Thyroid gland (tissue), 4 donors: ENCODE data around the gene PDZD2. TPM values are rescaled to one million over a fixed set of nuclear protein-coding genes. Genes with fewer than 3 reads are reported as not detected.
A peak's percentile ranks its signal among the peaks of the same experiment; 100 is the strongest.

Experiments
- DNase-seq, 2 donors: peaks; one replicate each; pipeline ENCODE4 v3.0.0-alpha.2; 2019
- H3K27ac ChIP-seq, 3 donors: fragments of 200-600 bp; sonication (generic); 1 replicate in 2 of 3; 2 replicates in 1 of 3; pipeline ENCODE4 v1.5.1; 2016 to 2019; ENCODE audit warnings: mild to moderate bottlenecking in 1 of 3, moderate library complexity in 1 of 3
- H3K27me3 ChIP-seq: fragments of 200-600 bp; sonication (generic); one replicate; pipeline ENCODE4 v1.5.1; 2019
- H3K36me3 ChIP-seq, 2 donors: fragments of 200-600 bp; sonication (generic); one replicate each; pipeline ENCODE4 v1.5.1; 2016 to 2019
- H3K4me1 ChIP-seq, 2 donors: fragments of 200-600 bp; sonication (generic); one replicate each; pipeline ENCODE4 v1.5.1; 2017 to 2019
- H3K4me3 ChIP-seq, 3 donors: fragments of 200-600 bp; sonication (generic); replicated peaks in 1 of 3; 1 replicate in 2 of 3; 2 replicates in 1 of 3; pipeline ENCODE4 v1.5.1; 2016; ENCODE audit warnings: mild to moderate bottlenecking in 1 of 3
- H3K9me3 ChIP-seq: fragments of 200-600 bp; sonication (generic); one replicate; pipeline ENCODE4 v1.5.1; 2017
- CTCF ChIP-seq, 6 experiments: fragments of 200-600 bp in 3 of 6; fragments of 450-650 bp in 3 of 6; sonication (generic) in 3 of 6; IDR thresholded peaks; one replicate each; pipeline ENCODE4 v1.5.1; 2016 to 2019; ENCODE audit warnings: antibody characterized with exemption in 6 of 6, mild to moderate bottlenecking in 2 of 6, inconsistent platforms in 1 of 6, moderate library complexity in 1 of 6
- POLR2A ChIP-seq, 2 donors: fragments of 450-650 bp; IDR thresholded peaks; one replicate each; pipeline ENCODE4 v1.6.1; 2017; ENCODE audit warnings: antibody characterized with exemption in 2 of 2, mild to moderate bottlenecking in 2 of 2, moderate library complexity in 1 of 2
- WGBS, 2 donors: methylation state at CpG; one replicate each; pipeline ENCODE4 v1.1.5; 2017; 5-methylcytosine and 5-hydroxymethylcytosine counted together
- intact Hi-C: fragments of 100-400 bp; cut with DNase I; formaldehyde crosslinking; loops from one replicate; pipeline ENCODE4 v1.15.1; 2023
- total RNA-seq, 4 donors: library from RNA; depleted of rRNA; stranded (reverse); fragments of >200 nt; gene quantifications; one replicate each; pipeline ENCODE4 v1.2.3, GENCODE V29; 2016

PDZD2 gene
- total RNA-seq, 4 donors from 2014 or later, result 1.8 to 4.5 (median 3.9) TPM

- 47 to 54% methylated on average over 12 to 14 of the region's 15 CpGs for WGBS, 2 donors
- H3K4me1 ChIP-seq, result peaks cover 0 to 7% of the 10 kb centered on the region in 2 donors
- peak; percentile 49 to 72 for DNase-seq
- H3K36me3 ChIP-seq, result no peaks in the 10 kb centered on the region
- no peaks in the 10 kb centered on the region for H3K9me3 ChIP-seq
- TF ChIP-seq POLR2A (IDR thresholded peaks at IDR 0.05), result no peak
- TF ChIP-seq CTCF (IDR thresholded peaks at IDR 0.05), result peak in 4 of 6 experiments; percentile 25 to 63 (median 56)
- intact Hi-C loops, result loop anchor here (2.0 kb wide), 1 partner anchor 228 kb away; no protein-coding TSS in a partner anchor
- no peaks in the 10 kb centered on the region for H3K27me3 ChIP-seq
- no peak overlapping the region for H3K27ac ChIP-seq
- no peak overlapping the region for H3K4me3 ChIP-seq
These were observed 170.3 kb downstream of the PDZD2 start for GRCh38 chr5:31809050-31809870.

GRCh38 chr5:31811210-31811609 lies 172.3 kb downstream of the PDZD2 start:
- DNase-seq, result no peak
- WGBS, 2 donors, result 91 to 100% methylated on average over 1 of the region's 1 CpG
- intact Hi-C loops, result no loop called here

GRCh38 chr5:31815376-31815775 lies 176.4 kb downstream of the PDZD2 start:
- intact Hi-C loops, result no loop called here
- H3K36me3 ChIP-seq, result no peaks in the 10 kb centered on the region
- no peak for DNase-seq
- H3K4me3 ChIP-seq, result no peak overlapping the region
- no peak for TF ChIP-seq CTCF (IDR thresholded peaks at IDR 0.05)
- no peak for TF ChIP-seq POLR2A (IDR thresholded peaks at IDR 0.05)
- H3K27me3 ChIP-seq, result no peaks in the 10 kb centered on the region
- 63 to 77% methylated on average over 3 of the region's 3 CpGs for WGBS, 2 donors
- H3K27ac ChIP-seq, result no peak overlapping the region
- H3K9me3 ChIP-seq, result no peaks in the 10 kb centered on the region
- no peaks in the 10 kb centered on the region for H3K4me1 ChIP-seq

More at GRCh38 chr5:31811210-31811609, 172.3 kb downstream of the PDZD2 start:
- Histone ChIP-seq H3K9me3 (no peaks in the 10 kb centered on the region), H3K36me3 (no peaks in the 10 kb centered on the region), H3K27me3 (no peaks in the 10 kb centered on the region), H3K4me1 (peaks cover 0 to 7% of the 10 kb centered on the region in 2 donors), H3K4me3 (no peak overlapping the region), H3K27ac (no peak overlapping the region)
- TF ChIP-seq CTCF (IDR thresholded peaks at IDR 0.05), result no peak
- no peak for TF ChIP-seq POLR2A (IDR thresholded peaks at IDR 0.05)

GRCh38 chr5:31819926-31820516 lies 181.1 kb downstream of the PDZD2 start:
- no peaks in the 10 kb centered on the region for H3K4me1 ChIP-seq
- intact Hi-C loops, result no loop called here
- 78 to 80% methylated on average over 4 of the region's 4 CpGs for WGBS, 2 donors

More at GRCh38 chr5:31819926-31820516, 181.1 kb downstream of the PDZD2 start:
- H3K4me3 ChIP-seq, result no peak overlapping the region
- no peaks in the 10 kb centered on the region for H3K27me3 ChIP-seq
- TF ChIP-seq POLR2A (IDR thresholded peaks at IDR 0.05) (no peak), CTCF (IDR thresholded peaks at IDR 0.05) (no peak)
- DNase-seq, result no peak
- H3K27ac ChIP-seq, result no peak overlapping the region
- no peaks in the 10 kb centered on the region for H3K9me3 ChIP-seq
- no peaks in the 10 kb centered on the region for H3K36me3 ChIP-seq
